VCaP (cell line): ENCODE measurements around the gene RAD51B.

Experiments used
- H3K27ac ChIP-seq: fragments of 450-650 bp; 2 replicates; pipeline ENCODE4 v1.5.1; 2017
- CTCF ChIP-seq: fragments of 450-650 bp; conservative IDR thresholded peaks from 2 replicates; pipeline ENCODE4 v1.5.1; 2017; ENCODE audit warnings: mild to moderate bottlenecking, moderate library complexity

The RAD51B gene

GRCh38 chr14:68363843-68364767 lies 544.5 kb downstream of the RAD51B start:
- TF ChIP-seq CTCF: no peak
- H3K27ac ChIP-seq: no peak overlapping the region

- no peak for TF ChIP-seq CTCF
Measured at GRCh38 chr14:68364792-68365192, 545.2 kb downstream of the RAD51B start.

GRCh38 chr14:68365228-68365627 lies 545.6 kb downstream of the RAD51B start:
- TF ChIP-seq CTCF: no peak
- no peak overlapping the region; the same call in 1 of the 2 replicates for H3K27ac ChIP-seq

More at GRCh38 chr14:68364792-68365192, 545.2 kb downstream of the RAD51B start:
- no peak overlapping the region; the same call in 1 of the 2 replicates for H3K27ac ChIP-seq

GRCh38 chr14:68366656-68367055 lies 547.1 kb downstream of the RAD51B start:
- no peak overlapping the region for H3K27ac ChIP-seq
- no peak for TF ChIP-seq CTCF

- no peak for TF ChIP-seq CTCF
Measured at GRCh38 chr14:68367536-68367935, 548.0 kb downstream of the RAD51B start.

GRCh38 chr14:68368850-68369249 lies 549.3 kb downstream of the RAD51B start:
- no peak overlapping the region for H3K27ac ChIP-seq
- no peak for TF ChIP-seq CTCF

More at GRCh38 chr14:68367536-68367935, 548.0 kb downstream of the RAD51B start:
- no peak overlapping the region for H3K27ac ChIP-seq

- TF ChIP-seq CTCF: no peak
- H3K27ac ChIP-seq: no peak overlapping the region
Measured at GRCh38 chr14:68369281-68370056, 549.9 kb downstream of the RAD51B start.
